22Rv1 (cell line): Measurements from ENCODE around the gene LRRC61.

Experiments used
- ZFX ChIP-seq: fragments of 450-650 bp; IDR thresholded peaks from 2 replicates; pipeline ENCODE4 v1.6.1; 2017; ENCODE audit warnings: antibody characterized with exemption, borderline replicate concordance
- TF ChIP-seq, protein P1 (sequence below): fragments of 450-650 bp; IDR thresholded peaks from 2 replicates; pipeline ENCODE4 v1.5.1; 2017; ENCODE audit warnings: mild to moderate bottlenecking

DNA sequence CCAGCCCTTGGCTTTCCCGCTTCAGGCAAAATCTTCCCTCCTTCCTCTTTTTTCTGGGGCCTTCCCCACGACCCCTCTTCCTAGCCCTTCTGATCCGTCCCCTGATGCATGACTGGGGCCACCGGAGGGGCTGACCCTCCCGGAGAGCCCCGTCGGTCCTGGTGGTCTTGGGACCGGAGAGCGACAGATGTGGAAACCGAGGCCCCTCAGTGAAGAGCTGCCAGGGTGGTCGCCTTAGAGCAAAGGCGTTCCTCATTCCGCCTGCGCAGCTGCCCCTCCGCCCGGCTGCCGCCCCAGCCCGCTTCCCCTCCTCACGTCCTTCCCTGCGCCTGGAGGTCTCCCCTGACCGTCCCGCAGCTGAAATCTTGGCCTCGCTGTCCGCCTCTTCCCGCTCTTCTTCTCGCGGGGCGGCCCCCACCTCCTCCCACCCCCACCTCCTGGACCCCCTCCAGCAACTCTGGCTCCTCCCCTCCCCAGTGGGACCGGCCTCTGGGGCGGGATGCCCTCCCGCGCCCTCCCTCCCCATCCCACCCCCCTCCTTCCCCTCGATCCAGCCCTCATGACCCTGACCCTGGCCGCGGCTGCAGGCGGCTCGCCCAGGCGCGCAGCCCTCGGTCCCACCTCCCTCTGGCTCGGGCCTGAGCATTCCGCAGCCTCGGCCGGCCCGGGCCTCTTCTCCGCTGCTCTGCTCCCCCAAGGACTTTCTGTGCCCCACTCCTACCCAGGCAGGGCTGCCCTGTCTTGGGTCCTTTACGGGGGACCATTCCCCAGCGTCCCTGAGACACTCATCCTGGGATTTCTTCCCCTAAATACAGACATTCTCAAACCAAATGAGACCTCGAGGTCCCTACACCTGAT lies 18.3 kb downstream of the LRRC61 start, which contains the start of gene RARRES2:
- TF ChIP-seq, protein P1, sequence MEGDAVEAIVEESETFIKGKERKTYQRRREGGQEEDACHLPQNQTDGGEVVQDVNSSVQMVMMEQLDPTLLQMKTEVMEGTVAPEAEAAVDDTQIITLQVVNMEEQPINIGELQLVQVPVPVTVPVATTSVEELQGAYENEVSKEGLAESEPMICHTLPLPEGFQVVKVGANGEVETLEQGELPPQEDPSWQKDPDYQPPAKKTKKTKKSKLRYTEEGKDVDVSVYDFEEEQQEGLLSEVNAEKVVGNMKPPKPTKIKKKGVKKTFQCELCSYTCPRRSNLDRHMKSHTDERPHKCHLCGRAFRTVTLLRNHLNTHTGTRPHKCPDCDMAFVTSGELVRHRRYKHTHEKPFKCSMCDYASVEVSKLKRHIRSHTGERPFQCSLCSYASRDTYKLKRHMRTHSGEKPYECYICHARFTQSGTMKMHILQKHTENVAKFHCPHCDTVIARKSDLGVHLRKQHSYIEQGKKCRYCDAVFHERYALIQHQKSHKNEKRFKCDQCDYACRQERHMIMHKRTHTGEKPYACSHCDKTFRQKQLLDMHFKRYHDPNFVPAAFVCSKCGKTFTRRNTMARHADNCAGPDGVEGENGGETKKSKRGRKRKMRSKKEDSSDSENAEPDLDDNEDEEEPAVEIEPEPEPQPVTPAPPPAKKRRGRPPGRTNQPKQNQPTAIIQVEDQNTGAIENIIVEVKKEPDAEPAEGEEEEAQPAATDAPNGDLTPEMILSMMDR, result no peak
- no peak for TF ChIP-seq ZFX
